H7 (cell line): ENCODE data around the gene DCLRE1B. TPM values are rescaled to one million over a fixed set of nuclear protein-coding genes. Genes with fewer than 3 reads are reported as not detected.

Source experiments
- DNase-seq: peaks from one replicate; pipeline ENCODE4 v3.0.0; 2012
- H3K27me3 ChIP-seq: 2 replicates; pipeline ENCODE4 v1.6.0; 2011; ENCODE audit warnings: mild to moderate bottlenecking, low read length; ENCODE audit not compliant: control insufficient read depth, insufficient read depth
- H3K36me3 ChIP-seq: replicated peaks from 2 replicates; pipeline ENCODE4 v1.5.1; 2011; ENCODE audit warnings: low read length; ENCODE audit not compliant: control insufficient read depth, insufficient read depth
- H3K4me3 ChIP-seq: 2 replicates; pipeline ENCODE4 v1.5.1; 2011; ENCODE audit warnings: low read depth, mild to moderate bottlenecking, control low read depth, low read length, moderate library complexity; ENCODE audit not compliant: insufficient read depth
- total RNA-seq: library from RNA; depleted of rRNA; stranded (reverse); fragments of >200 nt; shearing (Covaris generic); gene quantifications from 2 replicates; pipeline ENCODE4 v1.2.3, GENCODE V29; 2014

DCLRE1B gene
- total RNA-seq, 1 experiment from 2014 or later: 16.6 TPM

GRCh38 chr1:113928187-113928930 lies 23.2 kb downstream of the DCLRE1B start:
- peaks cover 1% of the 10 kb centered on the region; the same call in 1 of the 2 replicates for H3K27me3 ChIP-seq
- H3K36me3 ChIP-seq: no peaks in the 10 kb centered on the region
- no peak for DNase-seq
- peak overlapping the region; percentile 91 for H3K4me3 ChIP-seq

GRCh38 chr1:113928941-113929749 lies 24.0 kb downstream of the DCLRE1B start, which contains the start of gene HIPK1:
TSS of gene HIPK1 (plus strand) at chr1:113929324.
- Histone ChIP-seq H3K4me3 (peak within 1 kb of the TSS; percentile 91), H3K27me3 (peaks cover 1% of the 10 kb centered on the region; the same call in 1 of the 2 replicates), H3K36me3 (no peaks in the 10 kb centered on the region)
- peak; percentile 96 for DNase-seq

GRCh38 chr1:113929750-113930498 lies 24.8 kb downstream of the DCLRE1B start:
- peak overlapping the region; percentile 91 for H3K4me3 ChIP-seq
- H3K36me3 ChIP-seq: no peaks in the 10 kb centered on the region
- peaks cover 1% of the 10 kb centered on the region; the same call in 1 of the 2 replicates for H3K27me3 ChIP-seq
- DNase-seq: no peak

GRCh38 chr1:113930499-113931161 lies 25.5 kb downstream of the DCLRE1B start:
- Histone ChIP-seq H3K27me3 (peaks cover 1% of the 10 kb centered on the region; the same call in 1 of the 2 replicates), H3K4me3 (peak overlapping the region; percentile 91), H3K36me3 (no peaks in the 10 kb centered on the region)
- peak; percentile 55 for DNase-seq

GRCh38 chr1:113931451-113931851 lies 26.3 kb downstream of the DCLRE1B start:
- DNase-seq: no peak
- Histone ChIP-seq H3K27me3 (peaks cover 1% of the 10 kb centered on the region; the same call in 1 of the 2 replicates), H3K36me3 (no peaks in the 10 kb centered on the region), H3K4me3 (no peak overlapping the region)

- no peaks in the 10 kb centered on the region for H3K36me3 ChIP-seq
- DNase-seq: no peak
These were observed 28.9 kb downstream of the DCLRE1B start for GRCh38 chr1:113934006-113934405.

GRCh38 chr1:113934511-113935055 lies 29.5 kb downstream of the DCLRE1B start:
- no peaks in the 10 kb centered on the region for H3K27me3 ChIP-seq
- DNase-seq: no peak
- no peak overlapping the region for H3K4me3 ChIP-seq
- no peaks in the 10 kb centered on the region for H3K36me3 ChIP-seq

More at GRCh38 chr1:113934006-113934405, 28.9 kb downstream of the DCLRE1B start:
- Histone ChIP-seq H3K27me3 (no peaks in the 10 kb centered on the region), H3K4me3 (no peak overlapping the region)

- Histone ChIP-seq H3K27me3 (no peaks in the 10 kb centered on the region), H3K4me3 (no peak overlapping the region), H3K36me3 (no peaks in the 10 kb centered on the region)
- no peak for DNase-seq
These were observed 30.1 kb downstream of the DCLRE1B start for GRCh38 chr1:113935176-113935575.

GRCh38 chr1:113935970-113936369 lies 30.8 kb downstream of the DCLRE1B start:
- Histone ChIP-seq H3K36me3 (peaks cover 8% of the 10 kb centered on the region), H3K27me3 (no peaks in the 10 kb centered on the region), H3K4me3 (no peak overlapping the region)
- DNase-seq: no peak

GRCh38 chr1:113937146-113937545 lies 32.0 kb downstream of the DCLRE1B start:
- Histone ChIP-seq H3K27me3 (no peaks in the 10 kb centered on the region), H3K4me3 (no peak overlapping the region), H3K36me3 (peaks cover 10% of the 10 kb centered on the region)
- DNase-seq: no peak

GRCh38 chr1:113938192-113938591 lies 33.1 kb downstream of the DCLRE1B start:
- Histone ChIP-seq H3K36me3 (peaks cover 10% of the 10 kb centered on the region), H3K27me3 (no peaks in the 10 kb centered on the region), H3K4me3 (no peak overlapping the region)
- no peak for DNase-seq

GRCh38 chr1:113940365-113941244 lies 35.5 kb downstream of the DCLRE1B start:
- Histone ChIP-seq H3K4me3 (no peak overlapping the region), H3K27me3 (no peaks in the 10 kb centered on the region), H3K36me3 (peaks cover 10% of the 10 kb centered on the region)
- DNase-seq: no peak

- Histone ChIP-seq H3K27me3 (no peaks in the 10 kb centered on the region), H3K4me3 (no peak overlapping the region), H3K36me3 (peaks cover 10% of the 10 kb centered on the region)
- DNase-seq: no peak
These were observed 36.1 kb downstream of the DCLRE1B start for GRCh38 chr1:113941245-113941559.
